Ovary (tissue), 9 donors: ENCODE data around the gene PDE8A. TPM values are rescaled to one million over a fixed set of nuclear protein-coding genes. Genes with fewer than 3 reads are reported as not detected.

ENCODE experiments used
- DNase-seq, 5 donors: peaks; one replicate each; pipeline ENCODE4 v3.0.0-alpha.2; 2019 to 2020
- H3K27ac ChIP-seq, 2 donors: fragments of 200-600 bp; one replicate each; pipeline versions ENCODE4 v1.5.1 to v1.8.0; 2019 to 2022
- H3K27me3 ChIP-seq: fragments of 200-600 bp; one replicate; pipeline ENCODE4 v1.8.0; 2022
- H3K36me3 ChIP-seq: fragments of 200-600 bp; sonication (generic); one replicate; pipeline ENCODE4 v1.5.1; 2019
- H3K4me1 ChIP-seq: one replicate; pipeline ENCODE4 v1.8.1; 2013; ENCODE audit warnings: mild to moderate bottlenecking, moderate library complexity; ENCODE audit not compliant: insufficient read depth
- H3K4me3 ChIP-seq: fragments of 200-600 bp; sonication (generic); one replicate; pipeline ENCODE4 v1.5.1; 2017
- H3K9me3 ChIP-seq, 2 donors: fragments of 200-600 bp in 1 of 2; sonication (generic) in 1 of 2; one replicate each; pipeline versions ENCODE4 v1.5.1 to v1.8.1; 2013 to 2019; ENCODE audit warnings: mild to moderate bottlenecking in 1 of 2, moderate library complexity in 1 of 2
- EP300 ChIP-seq: sonication (generic); formaldehyde crosslinking; IDR thresholded peaks from one replicate; pipeline ENCODE4 v1.6.1; 2017; ENCODE audit warnings: antibody characterized with exemption
- POLR2A ChIP-seq: fragments of 450-650 bp; IDR thresholded peaks from one replicate; pipeline ENCODE4 v1.6.1; 2017; ENCODE audit warnings: antibody characterized with exemption, mild to moderate bottlenecking, moderate library complexity
- WGBS, 3 donors: extraction: QIAGEN DNeasy Blood & Tissue Kit in 1 of 3; methylation state at CpG; one replicate each; pipeline versions ENCODE4 v1.1.5 to v1.1.7; 2013 to 2017; 5-methylcytosine and 5-hydroxymethylcytosine counted together
- intact Hi-C, 4 donors: fragments of 100-400 bp; cut with DNase I; formaldehyde crosslinking; loops; one replicate each; pipeline versions ENCODE4 v1.11.0 to v1.15.1; 2022 to 2023
- polyA plus RNA-seq, 2 donors: library from polyadenylated mRNA; stranded (reverse); fragments of 200-250 nt in 1 of 2; fragments of 350-450 nt in 1 of 2; fragmentation: Illumina TruSeq in 1 of 2; extraction: RNeasy Lipid Tissue Mini Kit (QIAGEN cat#74804) in 1 of 2; gene quantifications; one replicate each; pipeline ENCODE4 v1.2.3, GENCODE V29; 2013 to 2014
- total RNA-seq, 7 donors: library from RNA; depleted of rRNA in 2 of 7; stranded (reverse); fragments of >200 nt in 2 of 7; fragmentation: NEBNext Ultra II Directional in 3 of 7; extraction: Animal tissue kit (Norgen Biotek cat#: 25700) in 3 of 7; gene quantifications; one replicate each; pipeline versions ENCODE4 v1.1.0 to v1.2.4, GENCODE V29; 2016 to 2023
- TF ChIP-seq, protein P1 (sequence below), 3 donors: fragments of 450-650 bp in 2 of 3; fragments of 200-600 bp in 1 of 3; IDR thresholded peaks; one replicate each; pipeline versions ENCODE4 v1.5.1 to v1.8.0; 2016 to 2022; ENCODE audit warnings: antibody characterized with exemption in 3 of 3, mild to moderate bottlenecking in 1 of 3
- donor health status: DM: no; HTN: no; CAD: no; lungs with moderate emphysema.
- donor health status: DM: no; HTN: no; CAD: no.
- donor health status: Bipolar disorder and iron deficiency.
- donor health status: DM: yes; HTN: yes; CAD: no.
- donor health status: DM: no; HTN: no; CAD: no.
- donor health status: DM: yes; HTN: yes; CAD: no.

PDE8A gene
- total and polyA plus RNA-seq, 9 donors = 13.8 to 61.8 (median 33.2) TPM

DNA sequence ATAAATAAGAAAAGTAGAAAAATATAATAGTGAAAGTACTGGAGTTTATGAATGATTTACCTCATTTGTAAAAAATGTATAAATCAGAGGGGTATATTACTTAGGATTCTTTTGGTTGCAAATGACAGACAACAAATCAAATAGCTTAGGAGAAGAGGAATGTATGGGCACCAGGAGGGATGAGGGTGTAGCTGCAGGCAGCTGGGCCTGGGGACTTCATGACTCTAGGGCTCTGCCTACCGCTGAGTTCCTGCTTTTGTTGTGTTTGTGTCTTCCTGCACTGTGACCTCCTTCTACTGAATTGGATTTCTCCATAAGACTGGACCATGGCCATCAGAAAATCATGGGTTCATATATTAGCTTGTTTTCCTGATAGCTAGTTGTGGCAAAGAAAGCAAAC, 27.9 kb upstream of the PDE8A start:
- Histone ChIP-seq H3K4me1 (peaks cover 3% of the 10 kb centered on the region), H3K27ac (no peak overlapping the region), H3K4me3 (no peak overlapping the region), H3K36me3 (no peaks in the 10 kb centered on the region), H3K27me3 (no peaks in the 10 kb centered on the region), H3K9me3 (no peaks in the 10 kb centered on the region)
- 53 to 68% (median 67%) methylated on average over 1 of the region's 1 CpG for WGBS, 3 donors
- DNase-seq = no peak
- no peak for TF ChIP-seq POLR2A
- TF ChIP-seq, protein P1, sequence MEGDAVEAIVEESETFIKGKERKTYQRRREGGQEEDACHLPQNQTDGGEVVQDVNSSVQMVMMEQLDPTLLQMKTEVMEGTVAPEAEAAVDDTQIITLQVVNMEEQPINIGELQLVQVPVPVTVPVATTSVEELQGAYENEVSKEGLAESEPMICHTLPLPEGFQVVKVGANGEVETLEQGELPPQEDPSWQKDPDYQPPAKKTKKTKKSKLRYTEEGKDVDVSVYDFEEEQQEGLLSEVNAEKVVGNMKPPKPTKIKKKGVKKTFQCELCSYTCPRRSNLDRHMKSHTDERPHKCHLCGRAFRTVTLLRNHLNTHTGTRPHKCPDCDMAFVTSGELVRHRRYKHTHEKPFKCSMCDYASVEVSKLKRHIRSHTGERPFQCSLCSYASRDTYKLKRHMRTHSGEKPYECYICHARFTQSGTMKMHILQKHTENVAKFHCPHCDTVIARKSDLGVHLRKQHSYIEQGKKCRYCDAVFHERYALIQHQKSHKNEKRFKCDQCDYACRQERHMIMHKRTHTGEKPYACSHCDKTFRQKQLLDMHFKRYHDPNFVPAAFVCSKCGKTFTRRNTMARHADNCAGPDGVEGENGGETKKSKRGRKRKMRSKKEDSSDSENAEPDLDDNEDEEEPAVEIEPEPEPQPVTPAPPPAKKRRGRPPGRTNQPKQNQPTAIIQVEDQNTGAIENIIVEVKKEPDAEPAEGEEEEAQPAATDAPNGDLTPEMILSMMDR (IDR thresholded peaks at IDR 0.05) = no peak
- no peak for TF ChIP-seq EP300
- intact Hi-C loops = loop anchor here in 1 of 4 donors (2.0 kb wide), 1 partner anchor 91 kb away; no protein-coding TSS in a partner anchor

DNA sequence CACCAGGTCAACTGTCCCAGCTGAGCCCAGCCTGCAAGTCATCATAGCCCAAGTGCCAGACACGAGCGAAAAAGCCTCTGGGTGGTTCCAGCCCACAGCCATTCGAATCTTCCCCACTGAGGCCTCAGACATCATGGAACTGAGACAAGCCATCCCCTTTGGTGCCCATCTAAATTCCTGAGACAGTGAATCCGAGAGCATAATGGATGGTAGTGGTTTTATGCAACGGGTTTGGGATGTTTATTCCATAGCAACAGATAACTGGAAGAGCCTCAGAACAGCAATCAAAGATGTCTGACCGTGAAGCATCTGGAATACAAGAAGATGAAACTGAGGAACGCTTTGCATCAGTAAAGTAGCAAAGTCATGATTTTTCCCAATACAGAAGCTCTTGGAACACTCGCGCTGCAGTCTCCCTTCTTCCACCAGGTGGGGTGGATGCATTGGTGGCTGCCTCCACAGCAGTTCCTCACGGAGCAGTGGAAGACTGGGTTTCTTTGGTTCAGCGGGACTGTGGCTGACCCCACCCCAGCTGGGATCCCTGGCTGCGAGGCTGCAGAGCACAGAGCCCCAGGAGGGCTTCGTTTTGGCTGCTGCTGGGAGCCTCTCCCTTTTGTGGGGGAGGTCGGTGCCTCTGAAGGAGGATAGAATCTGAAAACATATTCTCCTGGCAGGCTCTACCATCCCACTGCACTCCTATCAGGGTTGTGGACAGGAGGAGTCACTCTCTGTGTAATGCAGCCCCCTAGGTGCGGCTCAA, 26.4 kb upstream of the PDE8A start:
- TF ChIP-seq EP300 (no peak), POLR2A (no peak)
- TF ChIP-seq, protein P1 (IDR thresholded peaks at IDR 0.05) = peak; percentile 68 to 84 (median 81)

DNA sequence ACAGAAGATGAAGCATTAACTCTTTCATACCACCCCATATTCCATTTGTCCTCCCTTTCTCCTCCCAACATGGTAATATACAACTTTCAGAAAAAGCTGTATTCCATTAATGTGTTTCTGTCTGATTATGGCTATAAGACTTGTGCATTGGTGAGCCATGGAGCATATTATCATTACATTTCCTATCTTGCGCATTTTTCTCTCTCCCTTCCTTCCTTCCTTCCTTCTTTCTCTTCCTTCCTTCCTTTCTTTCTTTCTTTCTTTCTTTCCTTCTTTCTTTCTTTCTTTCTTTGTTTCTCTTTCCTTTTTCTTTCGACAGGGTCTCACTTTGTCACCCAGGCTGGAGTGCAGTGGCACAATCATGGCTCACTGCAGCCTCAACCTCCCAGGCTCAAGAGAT, 25.5 kb upstream of the PDE8A start:
- Histone ChIP-seq H3K9me3 (no peaks in the 10 kb centered on the region), H3K4me3 (no peak overlapping the region), H3K36me3 (no peaks in the 10 kb centered on the region), H3K27me3 (no peaks in the 10 kb centered on the region), H3K27ac (no peak overlapping the region), H3K4me1 (peaks cover 3% of the 10 kb centered on the region)
- DNase-seq = no peak
- TF ChIP-seq EP300 (no peak), POLR2A (no peak)
- TF ChIP-seq, protein P1 (IDR thresholded peaks at IDR 0.05) = no peak
- intact Hi-C loops = loop anchor here in 2 of 4 donors (5.0 kb wide), 1 partner anchor 86 kb away; no protein-coding TSS in a partner anchor
- 86 to 98% (median 94%) methylated on average over 2 of the region's 2 CpGs for WGBS, 3 donors

More for the DNA sequence above, 26.4 kb upstream of the PDE8A start:
- Histone ChIP-seq H3K27ac (no peak overlapping the region), H3K4me3 (peak overlapping the region; percentile 25), H3K9me3 (no peaks in the 10 kb centered on the region), H3K4me1 (peaks cover 3% of the 10 kb centered on the region), H3K27me3 (no peaks in the 10 kb centered on the region), H3K36me3 (no peaks in the 10 kb centered on the region)
- 13 to 17% (median 14%) methylated on average over 15 of the region's 15 CpGs for WGBS, 3 donors
- intact Hi-C loops = loop anchor here in 3 of 4 donors (2.0 to 5.0 kb wide), 2 partner anchors 87 to 90 kb away; no protein-coding TSS in a partner anchor
- DNase-seq = peak; percentile 70 to 85 (median 80)

DNA sequence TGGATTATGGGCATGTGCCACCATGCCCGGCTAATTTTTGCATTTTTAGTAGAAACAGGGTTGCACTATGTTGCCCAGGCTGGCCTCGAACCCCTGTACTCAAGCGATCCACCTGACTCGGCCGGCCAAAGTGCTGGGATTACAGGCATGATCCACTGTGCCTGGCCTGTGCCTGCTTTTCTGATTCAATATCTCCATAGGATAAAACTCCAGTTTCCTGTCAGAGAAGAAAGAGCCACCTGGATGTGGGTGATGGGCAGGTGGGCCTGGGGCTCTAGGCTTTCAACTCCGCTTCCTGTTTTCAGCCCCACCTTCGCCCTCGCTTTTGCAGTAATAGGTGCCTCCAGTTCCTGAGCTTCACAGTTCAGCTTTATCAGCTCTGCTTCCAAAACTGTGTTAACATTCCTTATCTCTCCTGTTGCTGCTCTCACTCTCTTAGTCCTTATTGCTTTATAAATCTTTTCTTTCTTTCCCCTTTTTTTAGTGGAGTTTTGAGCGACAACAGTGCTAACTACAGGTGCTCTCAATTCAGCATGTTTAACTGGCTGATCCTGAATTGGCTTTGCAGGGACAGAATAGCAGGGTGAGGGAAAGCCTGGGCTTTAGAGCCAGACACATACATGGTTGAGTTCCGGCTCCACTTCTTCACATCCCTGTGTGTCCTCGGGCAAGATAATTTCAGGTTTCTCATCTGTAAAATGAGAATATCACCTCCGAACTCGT, 21.1 kb upstream of the PDE8A start:
- no peak for DNase-seq
- Histone ChIP-seq H3K27ac (no peak overlapping the region), H3K9me3 (no peaks in the 10 kb centered on the region), H3K4me3 (no peak overlapping the region), H3K27me3 (no peaks in the 10 kb centered on the region), H3K36me3 (no peaks in the 10 kb centered on the region), H3K4me1 (peaks cover 1% of the 10 kb centered on the region)
- intact Hi-C loops = no loop called here
- WGBS, 3 donors = 60 to 80% (median 63%) methylated on average over 13 of the region's 13 CpGs
- TF ChIP-seq POLR2A = no peak
- no peak for TF ChIP-seq EP300
- TF ChIP-seq, protein P1 (IDR thresholded peaks at IDR 0.05) = no peak
